ENCODE results near the gene NCKAP5. TPM values are rescaled to one million over a fixed set of nuclear protein-coding genes. Genes with fewer than 3 reads are reported as not detected.

Gene NCKAP5
- total RNA-seq, 4 donors from 2014 or later, result 2.7 to 11.7 (median 5.6) TPM

DNA sequence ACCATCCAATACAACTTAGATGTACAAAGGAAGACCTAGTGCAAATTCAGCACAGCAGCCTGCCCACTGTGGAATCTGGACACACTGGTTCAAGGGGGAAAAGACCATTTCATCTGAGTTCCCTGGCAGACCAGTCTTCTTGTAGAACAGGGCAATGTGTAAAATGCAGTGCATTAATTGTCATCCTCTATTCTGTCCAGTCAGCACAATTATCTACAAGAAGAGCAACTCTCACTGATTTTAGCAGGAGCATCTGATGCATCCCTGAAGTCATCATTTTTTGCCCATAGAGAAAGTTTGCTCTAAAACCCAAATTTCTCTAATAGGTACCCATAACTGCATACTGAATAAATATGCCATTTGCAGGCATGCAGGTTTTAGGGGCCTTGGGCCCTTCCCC lies 816.4 kb downstream of the NCKAP5 start:
- Histone ChIP-seq H3K4me1 (no peaks in the 10 kb centered on the region), H3K4me3 (no peak overlapping the region), H3K9me3 (no peaks in the 10 kb centered on the region), H3K27ac (no peak overlapping the region), H3K27me3 (no peaks in the 10 kb centered on the region), H3K36me3 (no peaks in the 10 kb centered on the region)
- DNase-seq (ENCODE audit: low spot score in 2 of 2), result no peak
- no peak for TF ChIP-seq POLR2A (IDR thresholded peaks at IDR 0.05)
- TF ChIP-seq, protein P1, sequence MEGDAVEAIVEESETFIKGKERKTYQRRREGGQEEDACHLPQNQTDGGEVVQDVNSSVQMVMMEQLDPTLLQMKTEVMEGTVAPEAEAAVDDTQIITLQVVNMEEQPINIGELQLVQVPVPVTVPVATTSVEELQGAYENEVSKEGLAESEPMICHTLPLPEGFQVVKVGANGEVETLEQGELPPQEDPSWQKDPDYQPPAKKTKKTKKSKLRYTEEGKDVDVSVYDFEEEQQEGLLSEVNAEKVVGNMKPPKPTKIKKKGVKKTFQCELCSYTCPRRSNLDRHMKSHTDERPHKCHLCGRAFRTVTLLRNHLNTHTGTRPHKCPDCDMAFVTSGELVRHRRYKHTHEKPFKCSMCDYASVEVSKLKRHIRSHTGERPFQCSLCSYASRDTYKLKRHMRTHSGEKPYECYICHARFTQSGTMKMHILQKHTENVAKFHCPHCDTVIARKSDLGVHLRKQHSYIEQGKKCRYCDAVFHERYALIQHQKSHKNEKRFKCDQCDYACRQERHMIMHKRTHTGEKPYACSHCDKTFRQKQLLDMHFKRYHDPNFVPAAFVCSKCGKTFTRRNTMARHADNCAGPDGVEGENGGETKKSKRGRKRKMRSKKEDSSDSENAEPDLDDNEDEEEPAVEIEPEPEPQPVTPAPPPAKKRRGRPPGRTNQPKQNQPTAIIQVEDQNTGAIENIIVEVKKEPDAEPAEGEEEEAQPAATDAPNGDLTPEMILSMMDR (IDR thresholded peaks at IDR 0.05), result no peak
- TF ChIP-seq EP300 (IDR thresholded peaks at IDR 0.05), result no peak

DNA sequence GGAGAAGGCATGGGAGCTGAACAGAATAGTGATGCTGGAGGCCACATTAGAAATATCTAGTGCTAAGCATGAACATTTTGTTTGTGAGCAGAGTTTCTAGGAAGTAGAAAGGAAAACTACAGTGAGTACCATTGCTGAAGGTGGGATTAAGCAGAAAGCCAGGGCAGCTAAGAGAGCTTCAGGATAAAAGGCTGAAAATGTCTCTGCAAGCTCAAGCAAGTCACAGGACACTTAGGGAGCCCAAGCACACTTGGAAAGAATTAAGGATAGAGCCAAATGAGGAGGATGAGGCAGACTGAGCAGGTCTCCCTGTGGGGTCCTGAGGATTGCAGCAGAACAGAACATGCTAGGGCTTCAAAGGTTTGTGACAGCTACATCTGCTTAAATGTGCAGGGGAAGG lies 817.7 kb downstream of the NCKAP5 start:
- TF ChIP-seq, protein P1 (IDR thresholded peaks at IDR 0.05), result no peak
- TF ChIP-seq POLR2A (IDR thresholded peaks at IDR 0.05) (no peak), EP300 (IDR thresholded peaks at IDR 0.05) (no peak)
- no peaks in the 10 kb centered on the region for H3K27me3 ChIP-seq
- no peak for DNase-seq (ENCODE audit: low spot score in 2 of 2)
- no peaks in the 10 kb centered on the region for H3K36me3 ChIP-seq
- no peaks in the 10 kb centered on the region for H3K9me3 ChIP-seq
- H3K4me1 ChIP-seq, result no peaks in the 10 kb centered on the region
- H3K4me3 ChIP-seq, result no peak overlapping the region
- H3K27ac ChIP-seq, result no peak overlapping the region

DNA sequence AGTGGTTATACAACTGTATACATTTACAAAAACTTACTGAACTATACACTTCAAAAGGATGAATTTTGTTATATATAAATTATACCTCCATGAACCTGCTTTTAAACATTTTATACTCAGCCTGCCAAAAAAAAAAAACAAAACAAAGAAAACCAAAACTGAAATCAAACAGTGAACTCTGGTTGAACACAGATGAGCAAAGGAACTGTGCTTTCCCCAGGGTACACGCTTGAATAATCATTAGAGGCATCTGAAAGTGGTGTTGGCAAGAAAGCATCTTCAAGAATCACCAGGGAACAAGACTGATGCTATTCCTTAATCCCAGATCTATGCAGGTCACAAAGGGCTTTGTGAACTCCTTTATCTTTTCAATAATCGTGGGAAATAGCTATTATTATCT lies 821.2 kb downstream of the NCKAP5 start:
- no peaks in the 10 kb centered on the region for H3K9me3 ChIP-seq
- TF ChIP-seq EP300 (IDR thresholded peaks at IDR 0.05) (no peak), POLR2A (IDR thresholded peaks at IDR 0.05) (no peak)
- TF ChIP-seq, protein P1 (IDR thresholded peaks at IDR 0.05), result no peak
- no peaks in the 10 kb centered on the region for H3K27me3 ChIP-seq
- DNase-seq (ENCODE audit: low spot score in 2 of 2), result no peak
- H3K36me3 ChIP-seq, result no peaks in the 10 kb centered on the region
- 60 to 71% methylated on average over 2 of the region's 2 CpGs for WGBS, 2 donors
- H3K4me3 ChIP-seq, result no peak overlapping the region
- no peak overlapping the region for H3K27ac ChIP-seq
- no peaks in the 10 kb centered on the region for H3K4me1 ChIP-seq

DNA sequence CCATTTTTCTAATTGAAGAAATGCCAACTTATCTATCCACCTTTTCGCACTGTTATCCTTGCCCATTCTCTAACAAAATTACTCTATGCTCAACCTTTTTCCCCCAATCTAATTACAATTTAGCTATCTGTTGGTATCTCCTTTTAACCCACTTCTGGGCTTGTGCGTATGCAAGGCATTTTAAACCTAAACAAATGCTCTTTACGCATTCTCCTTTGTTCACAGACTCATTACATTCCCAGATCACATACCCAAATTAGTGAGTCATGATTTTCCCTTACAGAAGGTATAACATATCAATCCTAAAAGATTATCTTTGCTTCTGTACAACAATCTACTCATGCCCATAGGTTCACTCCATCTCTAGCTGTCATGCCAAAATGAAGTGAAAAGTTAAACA lies 826.5 kb downstream of the NCKAP5 start:
- WGBS, 2 donors, result 91 to 95% methylated on average over 3 of the region's 3 CpGs
- H3K36me3 ChIP-seq, result no peaks in the 10 kb centered on the region

DNA sequence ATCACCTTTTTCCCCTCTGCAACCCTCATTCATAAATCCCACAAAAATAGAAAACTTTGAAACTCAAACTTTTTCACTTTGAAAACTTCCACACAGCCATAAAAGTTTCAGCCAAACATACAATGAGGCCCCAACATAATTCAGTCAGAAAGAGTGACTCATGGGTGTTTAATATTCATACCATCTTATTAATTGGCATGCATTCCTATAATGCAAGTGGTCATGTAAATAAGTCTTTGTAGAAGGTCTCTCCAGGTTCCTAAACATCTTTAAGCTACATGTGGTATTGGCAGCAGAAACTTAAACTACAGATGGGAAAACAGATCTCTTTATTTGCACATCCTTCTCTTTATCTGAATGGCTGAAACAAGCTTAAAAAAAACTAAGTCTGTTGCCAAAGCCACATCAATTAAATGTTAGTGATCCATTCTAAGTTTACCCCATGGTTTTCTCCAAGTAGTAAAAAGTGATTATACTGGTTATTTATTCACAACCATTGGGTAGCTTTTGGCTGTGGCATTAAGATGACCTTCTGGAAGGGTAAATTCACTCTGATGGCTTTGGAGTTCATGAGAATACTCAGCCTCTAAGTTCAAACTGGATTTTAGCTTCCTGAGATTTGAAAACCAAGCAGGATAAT lies 828.1 kb downstream of the NCKAP5 start:
- no peaks in the 10 kb centered on the region for H3K36me3 ChIP-seq

More for the DNA sequence above, 826.5 kb downstream of the NCKAP5 start:
- no peak overlapping the region for H3K4me3 ChIP-seq
- no peaks in the 10 kb centered on the region for H3K4me1 ChIP-seq
- H3K27me3 ChIP-seq, result no peaks in the 10 kb centered on the region
- no peak for TF ChIP-seq POLR2A (IDR thresholded peaks at IDR 0.05)
- no peak for TF ChIP-seq EP300 (IDR thresholded peaks at IDR 0.05)
- TF ChIP-seq, protein P1 (IDR thresholded peaks at IDR 0.05), result no peak
- DNase-seq (ENCODE audit: low spot score in 2 of 2), result no peak
- no peak overlapping the region for H3K27ac ChIP-seq
- H3K9me3 ChIP-seq, result no peaks in the 10 kb centered on the region

More for the DNA sequence above, 828.1 kb downstream of the NCKAP5 start:
- Histone ChIP-seq H3K4me1 (no peaks in the 10 kb centered on the region), H3K27me3 (no peaks in the 10 kb centered on the region), H3K9me3 (no peaks in the 10 kb centered on the region), H3K27ac (no peak overlapping the region), H3K4me3 (no peak overlapping the region)
- no peak for TF ChIP-seq EP300 (IDR thresholded peaks at IDR 0.05)
- TF ChIP-seq POLR2A (IDR thresholded peaks at IDR 0.05), result no peak
- TF ChIP-seq, protein P1 (IDR thresholded peaks at IDR 0.05), result no peak
- no peak for DNase-seq (ENCODE audit: low spot score in 2 of 2)
